HCT116 (cell line): ENCODE measurements around the gene BRWD1. TPM values are rescaled to one million over a fixed set of nuclear protein-coding genes. Genes with fewer than 3 reads are reported as not detected.

Experiments
- ATAC-seq: fragments of 200-7000 bp; cut with Tn5 transposase; 2 replicates; pipeline ENCODE4 v1.9.1; 2020; ENCODE audit warnings: mild to moderate bottlenecking, moderate library complexity
- BruUV-seq: library from RNA; stranded (reverse); fragments of 400-500 nt; replicated peaks from 2 replicates; lab custom pipeline; 2021; lab: Mats Ljungman, UMichigan
- CTCF ChIA-PET: fragments of 300-600 bp; sonication (Branson Sonifier 250); formaldehyde crosslinking; loops from one replicate; lab custom pipeline; 2021; ENCODE audit warnings: antibody characterized with exemption; lab: Charles Lee
- POLR2A ChIA-PET: fragments of 300-600, 350-600 bp; sonication (Branson Sonifier 250); formaldehyde crosslinking; loops from one replicate; lab custom pipeline; 2021; ENCODE audit warnings: antibody characterized with exemption; lab: Charles Lee
- RAD21 ChIA-PET, 2 experiments: fragments of 300-600 bp; sonication (Branson Sonifier 250); formaldehyde crosslinking; loops; one replicate each; lab custom pipeline; 2023; ENCODE audit warnings: low total read pairs in 2 of 2; ENCODE audit not compliant: uncharacterized antibody in 2 of 2, unreplicated experiment in 2 of 2, low non-redundant PET in 1 of 2; lab: Charles Lee
- DNase-seq: peaks from one replicate; pipeline ENCODE4 v3.0.0-alpha.2; 2010; ENCODE audit warnings: low read depth, low spot score
- H2AFZ ChIP-seq: fragments of 200-600 bp; shearing (Covaris generic), sonication (generic); 2 replicates; pipeline ENCODE4 v1.6.1; 2017; ENCODE audit warnings: low read depth, mixed run types, mixed read lengths, antibody characterized with exemption, low read length; ENCODE audit not compliant: poor library complexity, severe bottlenecking
- H3K27ac ChIP-seq: 2 replicates; pipeline ENCODE4 v1.5.1; 2012; ENCODE audit warnings: low read depth, low read length
- H3K27me3 ChIP-seq: fragments of 200-600 bp; sonication (generic); 2 replicates; pipeline ENCODE4 v1.6.1; 2016; ENCODE audit warnings: mixed run types, low read length, mixed read lengths; ENCODE audit not compliant: insufficient read depth
- H3K36me3 ChIP-seq, 2 experiments: fragments of 200-500 bp in 1 of 2; fragments of 200-600 bp in 1 of 2; sonication (Bioruptor generic) in 1 of 2; sonication (generic) in 1 of 2; 2 replicates each; pipeline versions ENCODE4 v1.5.1 to v1.6.1; 2014 to 2016; ENCODE audit warnings: low read length in 2 of 2, inconsistent platforms in 1 of 2, mixed read lengths in 1 of 2, mixed run types in 1 of 2; ENCODE audit not compliant: insufficient read depth in 2 of 2, control insufficient read depth in 1 of 2
- H3K4me1 ChIP-seq, 2 experiments: fragments of 200-600 bp in 1 of 2; sonication (generic) in 1 of 2; 2 replicates each; pipeline versions ENCODE4 v1.5.1 to v1.6.1; 2012 to 2017; ENCODE audit warnings: low read length in 2 of 2, inconsistent platforms in 1 of 2, mild to moderate bottlenecking in 1 of 2, mixed read lengths in 1 of 2, mixed run types in 1 of 2, moderate library complexity in 1 of 2; ENCODE audit not compliant: insufficient read depth in 2 of 2, control insufficient read depth in 1 of 2
- H3K4me2 ChIP-seq: fragments of 200-600 bp; sonication (generic); 2 replicates; pipeline ENCODE4 v1.6.1; 2017; ENCODE audit warnings: mixed run types, low read length, mixed read lengths
- H3K4me3 ChIP-seq, 2 experiments: fragments of 200-600 bp in 1 of 2; sonication (generic) in 1 of 2; replicated peaks in 1 of 2; 2 replicates each; pipeline ENCODE4 v1.5.1; 2011 to 2016; ENCODE audit warnings: low read length in 2 of 2, control low read depth in 1 of 2, low read depth in 1 of 2, mild to moderate bottlenecking in 1 of 2, mixed read lengths in 1 of 2, mixed run types in 1 of 2
- H3K79me2 ChIP-seq: fragments of 200-600 bp; sonication (generic); 2 replicates; pipeline ENCODE4 v1.6.1; 2017; ENCODE audit warnings: mild to moderate bottlenecking, mixed run types, low read length, moderate library complexity, mixed read lengths; ENCODE audit not compliant: insufficient read depth
- H3K9ac ChIP-seq: fragments of 200-600 bp; sonication (generic); 2 replicates; pipeline ENCODE4 v1.6.1; 2016; ENCODE audit warnings: low read length, mixed read lengths
- H3K9me2 ChIP-seq: fragments of 200-600 bp; sonication (generic), shearing (Covaris generic); 2 replicates; pipeline ENCODE4 v1.6.1; 2017; ENCODE audit warnings: mixed run types, mild to moderate bottlenecking, moderate library complexity; ENCODE audit not compliant: insufficient read depth
- H3K9me3 ChIP-seq, 2 experiments: fragments of 200-500 bp in 1 of 2; fragments of 200-600 bp in 1 of 2; sonication (Bioruptor generic) in 1 of 2; sonication (generic) in 1 of 2; 2 replicates each; pipeline ENCODE4 v1.6.1; 2014 to 2017; ENCODE audit warnings: low read length in 2 of 2, mixed read lengths in 2 of 2, inconsistent platforms in 1 of 2, low read depth in 1 of 2, mild to moderate bottlenecking in 1 of 2, mixed run types in 1 of 2, moderate library complexity in 1 of 2; ENCODE audit not compliant: control insufficient read depth in 1 of 2, insufficient read depth in 1 of 2
- H4K20me1 ChIP-seq: fragments of 200-600 bp; sonication (generic), shearing (Covaris generic); 2 replicates; pipeline ENCODE4 v1.6.1; 2017; ENCODE audit warnings: mixed run types, mild to moderate bottlenecking, moderate library complexity; ENCODE audit not compliant: insufficient read depth
- CBX3 ChIP-seq: IDR thresholded peaks from 2 replicates; pipeline ENCODE4 v1.6.1; 2012; ENCODE audit warnings: low read depth
- CEBPB ChIP-seq: IDR thresholded peaks from 2 replicates; pipeline ENCODE4 v1.6.1; 2012; ENCODE audit warnings: low read depth
- ELF1 ChIP-seq: IDR thresholded peaks from 2 replicates; pipeline ENCODE4 v1.6.1; 2012; ENCODE audit warnings: low read depth, borderline replicate concordance
- EZH2 ChIP-seq: fragments of 200-600 bp; sonication (generic); IDR thresholded peaks from 2 replicates; pipeline ENCODE4 v1.6.1; 2017; ENCODE audit warnings: antibody characterized with exemption, mixed run types
- EZH2phosphoT487 ChIP-seq: fragments of 200-600 bp; IDR thresholded peaks from 2 replicates; pipeline ENCODE4 v1.6.1; 2018; ENCODE audit warnings: antibody characterized with exemption, borderline replicate concordance
- FOSL1 ChIP-seq: IDR thresholded peaks from 2 replicates; pipeline ENCODE4 v1.6.1; 2012; ENCODE audit warnings: low read depth
- JUND ChIP-seq: IDR thresholded peaks from 2 replicates; pipeline ENCODE4 v1.6.1; 2012
- POLR2A ChIP-seq: IDR thresholded peaks from 2 replicates; pipeline ENCODE4 v1.7.0; 2011; ENCODE audit warnings: borderline replicate concordance; ENCODE audit not compliant: insufficient read depth, insufficient read length; ENCODE audit errors: extremely low read depth
- POLR2AphosphoS5 ChIP-seq: IDR thresholded peaks from 2 replicates; pipeline ENCODE4 v1.6.1; 2011; ENCODE audit warnings: mild to moderate bottlenecking, low read depth, low read length, moderate library complexity
- RAD21 ChIP-seq: IDR thresholded peaks from 2 replicates; pipeline ENCODE4 v1.6.1; 2012; ENCODE audit warnings: low read depth, mild to moderate bottlenecking
- SIN3A ChIP-seq: IDR thresholded peaks from 2 replicates; pipeline ENCODE4 v1.6.1; 2012; ENCODE audit warnings: low read depth
- SP1 ChIP-seq: IDR thresholded peaks from 2 replicates; pipeline ENCODE4 v1.6.1; 2012; ENCODE audit warnings: low read depth
- SRF ChIP-seq: IDR thresholded peaks from 2 replicates; pipeline ENCODE4 v1.6.1; 2012; ENCODE audit warnings: low read depth
- YY1 ChIP-seq: IDR thresholded peaks from 2 replicates; pipeline ENCODE4 v1.6.1; 2011; ENCODE audit warnings: low read length, low read depth, moderate library complexity, mild to moderate bottlenecking; ENCODE audit not compliant: insufficient replicate concordance; ENCODE audit errors: extremely low read depth
- ZFX ChIP-seq: fragments of 450-650 bp; IDR thresholded peaks from 2 replicates; pipeline ENCODE4 v1.6.1; 2017
- ZNF274 ChIP-seq: fragments of 200-500 bp; sonication (Bioruptor generic); IDR thresholded peaks from 2 replicates; pipeline ENCODE4 v1.6.1; 2014; ENCODE audit warnings: mild to moderate bottlenecking, low read depth, low read length, inconsistent platforms
- intact Hi-C: fragments of 100-400 bp; cut with micrococcal nuclease; formaldehyde crosslinking; loops from 2 replicates; pipeline ENCODE4 v1.10.0; 2022
- total RNA-seq: library from RNA; stranded (reverse); gene quantifications from one replicate; pipeline ENCODE4 v1.2.1, GENCODE V29; 2021; ENCODE audit not compliant: unreplicated experiment
- TF ChIP-seq, protein P1 (sequence below): IDR thresholded peaks from 2 replicates; pipeline ENCODE4 v1.6.1; 2011; ENCODE audit warnings: mild to moderate bottlenecking, low read length, moderate library complexity; ENCODE audit not compliant: insufficient replicate concordance; ENCODE audit errors: extremely low read depth
- TF ChIP-seq, protein P2 (sequence below): IDR thresholded peaks from 2 replicates; pipeline ENCODE4 v1.6.1; 2012; ENCODE audit warnings: low read depth
- TF ChIP-seq, protein P3 (sequence below): IDR thresholded peaks from 2 replicates; pipeline ENCODE4 v1.6.1; 2012
- TF ChIP-seq, protein P4 (sequence below): IDR thresholded peaks from 2 replicates; pipeline ENCODE4 v1.6.1; 2012

The BRWD1 gene
- total RNA-seq, 1 experiment from 2014 or later, result 33.1 TPM

DNA sequence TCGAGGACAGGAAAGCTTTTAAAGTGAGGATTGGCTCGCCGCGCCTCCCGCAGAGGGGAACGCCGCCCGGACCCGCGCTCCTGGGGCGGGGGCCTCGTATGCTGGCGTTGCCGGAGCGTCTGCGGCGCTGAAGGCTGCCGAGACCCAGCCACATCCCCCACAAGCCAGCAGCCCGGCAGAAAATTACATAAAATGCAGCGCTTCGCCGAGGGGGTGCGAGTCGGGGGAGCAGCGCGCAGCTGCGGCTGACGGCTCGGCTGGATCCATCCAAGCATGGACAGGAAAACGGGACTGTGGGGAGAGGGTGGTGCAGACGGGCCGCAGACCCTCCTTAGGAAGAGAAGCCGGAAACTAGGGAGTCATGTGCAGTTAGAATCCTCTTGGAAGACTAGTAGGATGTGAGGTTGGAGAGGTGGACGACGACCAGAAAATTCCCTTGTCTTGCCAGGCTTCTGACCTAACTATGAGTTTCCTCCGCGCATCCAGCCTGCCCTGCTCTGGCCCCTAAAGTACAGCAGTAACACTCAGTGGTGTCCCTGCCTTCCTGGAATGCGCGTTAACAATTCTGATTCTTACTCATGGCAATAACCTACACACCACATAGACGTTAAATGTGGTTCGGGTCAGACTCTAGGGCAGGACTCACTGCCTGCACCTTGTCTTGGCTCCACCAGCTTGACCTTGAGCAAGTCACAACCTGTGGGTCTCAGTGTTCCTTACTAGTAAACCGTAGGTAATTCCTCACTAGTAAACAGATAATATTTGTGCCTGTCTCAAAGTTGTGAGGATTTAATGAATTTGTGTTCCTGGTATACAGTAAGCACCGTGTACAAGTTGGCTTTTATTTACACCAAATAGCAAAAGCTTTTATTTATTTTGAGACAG is 953 bp upstream of the BRWD1 start:
- DNase-seq (no peak), ATAC-seq (no peak)
- no peaks in the 10 kb centered on the region for H3K27me3 ChIP-seq
- peak overlapping the region; percentile 51 to 71 for H3K4me3 ChIP-seq
- H3K36me3 ChIP-seq, result peaks cover 0 to 16% of the 10 kb centered on the region in 2 experiments; a peak in 3 of 4 replicates
- RAD21 ChIA-PET, result no interaction called here
- peak overlapping the region; percentile 83 for H3K9ac ChIP-seq
- H2AFZ ChIP-seq, result no peak overlapping the region
- H3K4me1 ChIP-seq, result peaks cover 10 to 23% of the 10 kb centered on the region in 2 experiments; a peak in 3 of 4 replicates
- POLR2A ChIA-PET, result no interaction called here
- CTCF ChIA-PET, result no interaction called here
- TF ChIP-seq POLR2A, result no peak
- TF ChIP-seq ZNF274, result no peak
- TF ChIP-seq, protein P1, sequence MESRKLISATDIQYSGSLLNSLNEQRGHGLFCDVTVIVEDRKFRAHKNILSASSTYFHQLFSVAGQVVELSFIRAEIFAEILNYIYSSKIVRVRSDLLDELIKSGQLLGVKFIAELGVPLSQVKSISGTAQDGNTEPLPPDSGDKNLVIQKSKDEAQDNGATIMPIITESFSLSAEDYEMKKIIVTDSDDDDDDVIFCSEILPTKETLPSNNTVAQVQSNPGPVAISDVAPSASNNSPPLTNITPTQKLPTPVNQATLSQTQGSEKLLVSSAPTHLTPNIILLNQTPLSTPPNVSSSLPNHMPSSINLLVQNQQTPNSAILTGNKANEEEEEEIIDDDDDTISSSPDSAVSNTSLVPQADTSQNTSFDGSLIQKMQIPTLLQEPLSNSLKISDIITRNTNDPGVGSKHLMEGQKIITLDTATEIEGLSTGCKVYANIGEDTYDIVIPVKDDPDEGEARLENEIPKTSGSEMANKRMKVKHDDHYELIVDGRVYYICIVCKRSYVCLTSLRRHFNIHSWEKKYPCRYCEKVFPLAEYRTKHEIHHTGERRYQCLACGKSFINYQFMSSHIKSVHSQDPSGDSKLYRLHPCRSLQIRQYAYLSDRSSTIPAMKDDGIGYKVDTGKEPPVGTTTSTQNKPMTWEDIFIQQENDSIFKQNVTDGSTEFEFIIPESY, result no peak
- no peak for TF ChIP-seq RAD21
- TF ChIP-seq FOSL1, result no peak
- no peak for TF ChIP-seq SIN3A
- no peak for TF ChIP-seq EZH2
- TF ChIP-seq YY1, result no peak
- no peak for TF ChIP-seq SP1
- TF ChIP-seq JUND, result no peak
- no peak for TF ChIP-seq CEBPB
- no peak for TF ChIP-seq SRF
- TF ChIP-seq, protein P2, sequence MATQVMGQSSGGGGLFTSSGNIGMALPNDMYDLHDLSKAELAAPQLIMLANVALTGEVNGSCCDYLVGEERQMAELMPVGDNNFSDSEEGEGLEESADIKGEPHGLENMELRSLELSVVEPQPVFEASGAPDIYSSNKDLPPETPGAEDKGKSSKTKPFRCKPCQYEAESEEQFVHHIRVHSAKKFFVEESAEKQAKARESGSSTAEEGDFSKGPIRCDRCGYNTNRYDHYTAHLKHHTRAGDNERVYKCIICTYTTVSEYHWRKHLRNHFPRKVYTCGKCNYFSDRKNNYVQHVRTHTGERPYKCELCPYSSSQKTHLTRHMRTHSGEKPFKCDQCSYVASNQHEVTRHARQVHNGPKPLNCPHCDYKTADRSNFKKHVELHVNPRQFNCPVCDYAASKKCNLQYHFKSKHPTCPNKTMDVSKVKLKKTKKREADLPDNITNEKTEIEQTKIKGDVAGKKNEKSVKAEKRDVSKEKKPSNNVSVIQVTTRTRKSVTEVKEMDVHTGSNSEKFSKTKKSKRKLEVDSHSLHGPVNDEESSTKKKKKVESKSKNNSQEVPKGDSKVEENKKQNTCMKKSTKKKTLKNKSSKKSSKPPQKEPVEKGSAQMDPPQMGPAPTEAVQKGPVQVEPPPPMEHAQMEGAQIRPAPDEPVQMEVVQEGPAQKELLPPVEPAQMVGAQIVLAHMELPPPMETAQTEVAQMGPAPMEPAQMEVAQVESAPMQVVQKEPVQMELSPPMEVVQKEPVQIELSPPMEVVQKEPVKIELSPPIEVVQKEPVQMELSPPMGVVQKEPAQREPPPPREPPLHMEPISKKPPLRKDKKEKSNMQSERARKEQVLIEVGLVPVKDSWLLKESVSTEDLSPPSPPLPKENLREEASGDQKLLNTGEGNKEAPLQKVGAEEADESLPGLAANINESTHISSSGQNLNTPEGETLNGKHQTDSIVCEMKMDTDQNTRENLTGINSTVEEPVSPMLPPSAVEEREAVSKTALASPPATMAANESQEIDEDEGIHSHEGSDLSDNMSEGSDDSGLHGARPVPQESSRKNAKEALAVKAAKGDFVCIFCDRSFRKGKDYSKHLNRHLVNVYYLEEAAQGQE, result no peak
- TF ChIP-seq CBX3, result no peak
- no peak for TF ChIP-seq POLR2AphosphoS5
- TF ChIP-seq, protein P3, sequence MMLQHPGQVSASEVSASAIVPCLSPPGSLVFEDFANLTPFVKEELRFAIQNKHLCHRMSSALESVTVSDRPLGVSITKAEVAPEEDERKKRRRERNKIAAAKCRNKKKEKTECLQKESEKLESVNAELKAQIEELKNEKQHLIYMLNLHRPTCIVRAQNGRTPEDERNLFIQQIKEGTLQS, result no peak
- TF ChIP-seq, protein P4, sequence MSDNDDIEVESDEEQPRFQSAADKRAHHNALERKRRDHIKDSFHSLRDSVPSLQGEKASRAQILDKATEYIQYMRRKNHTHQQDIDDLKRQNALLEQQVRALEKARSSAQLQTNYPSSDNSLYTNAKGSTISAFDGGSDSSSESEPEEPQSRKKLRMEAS, result no peak
- no peak for TF ChIP-seq ELF1
- no peak for TF ChIP-seq EZH2phosphoT487
- no peak for TF ChIP-seq ZFX
- peaks cover 4% of the 10 kb centered on the region; the same call in 1 of the 2 replicates for H3K9me2 ChIP-seq
- peak overlapping the region; percentile 84 for H3K4me2 ChIP-seq
- peak overlapping the region; percentile 70; the same call in 1 of the 2 replicates for H3K27ac ChIP-seq
- peaks cover 28% of the 10 kb centered on the region for H3K79me2 ChIP-seq
- no peaks in the 10 kb centered on the region for H3K9me3 ChIP-seq
- intact Hi-C loops, result loop anchor here (5.0 kb wide), 1 partner anchor 33 kb away; the partner anchor contains the start of gene HMGN1
- BruUV-seq, result TSS peak; percentile 83
- peaks cover 7% of the 10 kb centered on the region; the same call in 1 of the 2 replicates for H4K20me1 ChIP-seq
